ENCODE data around the gene PITPNM3.

Gene PITPNM3

GRCh38 chr17:6551356-6551755 lies 5.0 kb downstream of the PITPNM3 start:
- DNase-seq = no peak

- DNase-seq = no peak
These were observed 6.8 kb downstream of the PITPNM3 start for GRCh38 chr17:6549384-6550036.

GRCh38 chr17:6548578-6549330 lies 7.6 kb downstream of the PITPNM3 start:
- DNase-seq = no peak

GRCh38 chr17:6548034-6548433 lies 8.3 kb downstream of the PITPNM3 start:
- DNase-seq = no peak

- no peak for DNase-seq
These were observed 9.0 kb downstream of the PITPNM3 start for GRCh38 chr17:6547336-6547735.

GRCh38 chr17:6546069-6546718 lies 10.2 kb downstream of the PITPNM3 start:
- no peak for DNase-seq

GRCh38 chr17:6545291-6545690 lies 11.1 kb downstream of the PITPNM3 start:
- DNase-seq = no peak

GRCh38 chr17:6544011-6544370 lies 12.4 kb downstream of the PITPNM3 start:
- DNase-seq = no peak

GRCh38 chr17:6543079-6544010 lies 13.0 kb downstream of the PITPNM3 start:
- DNase-seq = no peak

GRCh38 chr17:6542577-6542976 lies 13.8 kb downstream of the PITPNM3 start:
- DNase-seq = no peak

GRCh38 chr17:6541886-6542285 lies 14.5 kb downstream of the PITPNM3 start:
- no peak for DNase-seq

GRCh38 chr17:6539871-6540270 lies 16.5 kb downstream of the PITPNM3 start:
- no peak for DNase-seq

- DNase-seq = no peak
These were observed 19.7 kb downstream of the PITPNM3 start for GRCh38 chr17:6536566-6537065.

- DNase-seq = no peak
These were observed 20.3 kb downstream of the PITPNM3 start for GRCh38 chr17:6536053-6536452.

GRCh38 chr17:6534846-6535514 lies 21.4 kb downstream of the PITPNM3 start:
- no peak for DNase-seq

- no peak for DNase-seq
These were observed 23.9 kb downstream of the PITPNM3 start for GRCh38 chr17:6532441-6532885.

GRCh38 chr17:6531575-6531974 lies 24.8 kb downstream of the PITPNM3 start:
- DNase-seq = no peak

- DNase-seq = no peak
These were observed 25.9 kb downstream of the PITPNM3 start for GRCh38 chr17:6530324-6530920.

- DNase-seq = no peak
These were observed 27.8 kb downstream of the PITPNM3 start for GRCh38 chr17:6528557-6528956.

- DNase-seq = no peak
These were observed 29.8 kb downstream of the PITPNM3 start for GRCh38 chr17:6526362-6527152.

- no peak for DNase-seq
These were observed 30.6 kb downstream of the PITPNM3 start for GRCh38 chr17:6525731-6526130.

All from stimulated activated CD4-positive, alpha-beta T cell treated with anti-CD3 and anti-CD28 coated beads, Interleukin-4, amount 100 ng/mL, for 4 hours (primary cell).